Left lung (tissue), 10 donors: ENCODE data around the gene RBM33. TPM values are rescaled to one million over a fixed set of nuclear protein-coding genes. Genes with fewer than 3 reads are reported as not detected.

Experiments
- ATAC-seq: fragments of 200-7000 bp; cut with Tn5 transposase; one replicate; pipeline ENCODE4 v1.9.1; 2020; ENCODE audit warnings: moderate library complexity
- DNase-seq, 4 donors: peaks; one replicate each; pipeline ENCODE4 v3.0.0-alpha.2; 2013 to 2020
- H3K27ac ChIP-seq, 2 donors: fragments of 200-600 bp; sonication (generic) in 1 of 2; one replicate each; pipeline versions ENCODE4 v1.5.0 to v1.8.0; 2020 to 2021
- H3K27me3 ChIP-seq, 2 donors: fragments of 200-600 bp; sonication (generic) in 1 of 2; one replicate each; pipeline versions ENCODE4 v1.5.0 to v1.8.0; 2020 to 2021
- H3K36me3 ChIP-seq, 2 donors: fragments of 200-600 bp; sonication (generic) in 1 of 2; one replicate each; pipeline versions ENCODE4 v1.5.0 to v1.8.0; 2020 to 2021
- H3K4me1 ChIP-seq, 2 donors: fragments of 200-600 bp; one replicate each; pipeline ENCODE4 v1.8.0; 2021
- H3K4me3 ChIP-seq, 2 donors: fragments of 200-600 bp; sonication (generic) in 1 of 2; one replicate each; pipeline versions ENCODE4 v1.5.0 to v1.8.0; 2020 to 2021; ENCODE audit warnings: mild to moderate bottlenecking in 1 of 2
- H3K9me3 ChIP-seq, 2 donors: fragments of 200-600 bp; sonication (generic) in 1 of 2; one replicate each; pipeline versions ENCODE4 v1.5.0 to v1.8.0; 2020 to 2021
- intact Hi-C, 2 donors: fragments of 100-400 bp; cut with DNase I; formaldehyde crosslinking; loops; one replicate each; pipeline versions ENCODE4 v1.11.2 to v1.14.2; 2022
- polyA plus RNA-seq, 6 donors: library from polyadenylated mRNA; unstranded; fragments of 120-200 nt; gene quantifications; one replicate each; pipeline ENCODE4 v1.2.1, GENCODE V29; 2013; ENCODE audit not compliant: insufficient read length in 6 of 6
- total RNA-seq, 2 donors: library from RNA; stranded (reverse); fragmentation: NEBNext Ultra II Directional; extraction: Animal tissue kit (Norgen Biotek cat#: 25700); gene quantifications; one replicate each; pipeline ENCODE4 v1.2.1, GENCODE V29; 2021
- TF ChIP-seq, protein P1 (sequence below), 2 donors: fragments of 200-600 bp; sonication (generic) in 1 of 2; IDR thresholded peaks; one replicate each; pipeline versions ENCODE4 v1.5.0 to v1.8.0; 2021; ENCODE audit warnings: antibody characterized with exemption in 2 of 2
- donor health status: DM: no; HTN: yes; CAD: no.
- donor health status: DM: no; HTN: no; CAD: no.

Gene RBM33
- total and polyA plus RNA-seq, 8 donors = 35.2 to 56.4 (median 45.0) TPM

DNA sequence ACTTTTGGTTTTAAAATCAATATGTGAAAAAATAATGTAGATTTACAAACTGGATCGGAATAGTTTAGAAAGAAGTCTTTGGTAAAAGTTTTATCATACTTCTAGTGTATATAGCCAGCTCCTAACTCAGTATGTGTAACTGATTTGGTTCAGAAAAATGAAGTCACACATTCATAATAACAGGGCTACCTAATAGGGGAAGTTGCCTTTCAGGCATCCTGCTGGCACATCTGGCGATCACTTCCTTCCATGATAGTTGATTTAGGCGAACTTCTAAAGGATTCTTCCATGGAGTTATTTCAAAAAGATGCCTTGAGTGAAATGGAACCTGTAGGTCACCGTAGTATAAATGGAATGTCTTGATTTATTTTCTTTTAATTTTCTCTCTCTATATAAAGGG, 98.7 kb downstream of the RBM33 start:
- Histone ChIP-seq H3K27me3 (no peaks in the 10 kb centered on the region), H3K4me3 (no peak overlapping the region), H3K27ac (no peak overlapping the region), H3K4me1 (no peaks in the 10 kb centered on the region), H3K36me3 (peaks cover 0 to 90% of the 10 kb centered on the region in 2 donors), H3K9me3 (no peaks in the 10 kb centered on the region)
- TF ChIP-seq, protein P1, sequence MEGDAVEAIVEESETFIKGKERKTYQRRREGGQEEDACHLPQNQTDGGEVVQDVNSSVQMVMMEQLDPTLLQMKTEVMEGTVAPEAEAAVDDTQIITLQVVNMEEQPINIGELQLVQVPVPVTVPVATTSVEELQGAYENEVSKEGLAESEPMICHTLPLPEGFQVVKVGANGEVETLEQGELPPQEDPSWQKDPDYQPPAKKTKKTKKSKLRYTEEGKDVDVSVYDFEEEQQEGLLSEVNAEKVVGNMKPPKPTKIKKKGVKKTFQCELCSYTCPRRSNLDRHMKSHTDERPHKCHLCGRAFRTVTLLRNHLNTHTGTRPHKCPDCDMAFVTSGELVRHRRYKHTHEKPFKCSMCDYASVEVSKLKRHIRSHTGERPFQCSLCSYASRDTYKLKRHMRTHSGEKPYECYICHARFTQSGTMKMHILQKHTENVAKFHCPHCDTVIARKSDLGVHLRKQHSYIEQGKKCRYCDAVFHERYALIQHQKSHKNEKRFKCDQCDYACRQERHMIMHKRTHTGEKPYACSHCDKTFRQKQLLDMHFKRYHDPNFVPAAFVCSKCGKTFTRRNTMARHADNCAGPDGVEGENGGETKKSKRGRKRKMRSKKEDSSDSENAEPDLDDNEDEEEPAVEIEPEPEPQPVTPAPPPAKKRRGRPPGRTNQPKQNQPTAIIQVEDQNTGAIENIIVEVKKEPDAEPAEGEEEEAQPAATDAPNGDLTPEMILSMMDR (IDR thresholded peaks at IDR 0.05) = no peak
- ATAC-seq (no peak), DNase-seq (no peak)
- intact Hi-C loops = no loop called here

DNA sequence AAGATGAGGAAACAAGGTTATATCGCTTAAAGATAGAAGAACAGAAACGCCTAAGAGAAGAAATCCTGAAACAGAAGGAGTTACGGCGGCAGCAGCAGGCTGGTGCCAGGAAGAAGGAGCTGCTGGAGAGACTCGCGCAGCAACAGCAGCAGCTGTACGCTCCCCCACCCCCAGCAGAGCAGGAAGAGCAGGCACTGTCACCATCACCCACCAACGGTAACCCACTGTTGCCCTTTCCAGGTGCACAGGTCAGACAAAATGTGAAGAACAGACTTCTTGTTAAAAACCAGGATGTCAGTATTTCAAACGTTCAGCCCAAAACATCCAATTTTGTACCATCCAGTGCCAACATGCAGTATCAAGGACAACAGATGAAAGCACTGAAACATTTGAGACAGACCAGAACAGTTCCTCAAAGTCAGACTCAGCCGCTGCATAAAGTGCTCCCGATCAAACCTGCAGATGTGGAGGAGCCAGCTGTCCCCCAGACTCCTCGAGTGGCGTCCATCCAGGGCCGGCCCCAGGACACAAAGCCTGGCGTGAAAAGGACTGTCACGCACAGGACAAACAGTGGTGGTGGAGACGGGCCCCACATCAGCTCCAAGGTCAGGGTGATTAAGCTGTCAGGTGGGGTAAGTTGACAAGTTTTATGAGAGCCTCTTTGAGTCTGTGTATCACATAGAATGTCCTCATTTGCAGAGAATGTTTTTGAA, 100.7 kb downstream of the RBM33 start:
- H3K27me3 ChIP-seq = no peaks in the 10 kb centered on the region
- TF ChIP-seq, protein P1 (IDR thresholded peaks at IDR 0.05) = no peak
- intact Hi-C loops = no loop called here
- no peaks in the 10 kb centered on the region for H3K4me1 ChIP-seq
- DNase-seq (no peak), ATAC-seq (no peak)
- no peaks in the 10 kb centered on the region for H3K9me3 ChIP-seq
- peaks cover 0 to 72% of the 10 kb centered on the region in 2 donors for H3K36me3 ChIP-seq
- H3K4me3 ChIP-seq = no peak overlapping the region
- H3K27ac ChIP-seq = no peak overlapping the region

DNA sequence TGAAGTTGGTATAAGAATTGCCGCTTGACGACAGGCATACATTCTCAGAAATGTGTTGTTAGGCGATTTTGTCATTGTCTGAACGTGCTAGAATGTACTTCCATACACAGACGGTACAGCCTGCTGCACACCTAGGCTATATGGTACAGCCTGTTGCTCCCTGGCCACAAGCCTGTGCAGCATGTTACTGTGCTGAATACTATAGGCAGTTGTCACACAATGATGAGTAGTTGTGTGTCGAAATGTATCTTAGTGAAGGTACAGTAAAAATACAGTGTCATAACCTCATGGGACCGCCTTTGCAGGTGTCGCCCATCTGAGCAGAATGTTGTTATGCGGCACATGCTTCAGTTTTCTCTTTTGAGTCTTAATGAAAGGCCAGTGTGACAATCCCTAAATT, 101.3 kb downstream of the RBM33 start:
- ATAC-seq (no peak), DNase-seq (no peak)
- TF ChIP-seq, protein P1 (IDR thresholded peaks at IDR 0.05) = no peak
- intact Hi-C loops = no loop called here
- no peaks in the 10 kb centered on the region for H3K9me3 ChIP-seq
- H3K36me3 ChIP-seq = peaks cover 0 to 66% of the 10 kb centered on the region in 2 donors
- no peaks in the 10 kb centered on the region for H3K27me3 ChIP-seq
- H3K4me3 ChIP-seq = no peak overlapping the region
- no peak overlapping the region for H3K27ac ChIP-seq
- peaks cover 0 to 2% of the 10 kb centered on the region in 2 donors for H3K4me1 ChIP-seq

DNA sequence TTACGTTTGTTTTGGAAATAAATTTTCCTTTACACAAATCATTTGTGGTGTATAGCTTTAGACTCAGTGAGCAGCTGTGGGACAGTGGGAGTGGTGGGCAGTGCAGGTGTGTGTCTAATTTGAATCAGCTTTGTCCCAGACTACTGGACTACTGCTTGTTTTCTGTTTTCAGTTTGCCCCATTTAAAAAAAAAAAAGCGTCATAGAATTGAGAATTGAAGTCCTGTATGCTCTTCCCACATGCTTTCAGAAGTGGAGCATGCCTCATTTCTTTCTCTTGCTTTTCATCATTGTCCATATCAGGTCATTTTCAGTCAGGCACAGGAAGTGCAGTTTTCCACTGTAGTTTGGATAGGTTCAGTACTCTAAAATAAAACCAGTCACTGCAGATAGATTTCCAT, 101.7 kb downstream of the RBM33 start:
- no peak overlapping the region for H3K4me3 ChIP-seq
- no peaks in the 10 kb centered on the region for H3K27me3 ChIP-seq
- peaks cover 0 to 7% of the 10 kb centered on the region in 2 donors for H3K4me1 ChIP-seq
- intact Hi-C loops = no loop called here
- ATAC-seq = no peak
- no peaks in the 10 kb centered on the region for H3K9me3 ChIP-seq
- no peak for DNase-seq
- peaks cover 0 to 62% of the 10 kb centered on the region in 2 donors for H3K36me3 ChIP-seq
- TF ChIP-seq, protein P1 (IDR thresholded peaks at IDR 0.05) = no peak
- no peak overlapping the region for H3K27ac ChIP-seq

DNA sequence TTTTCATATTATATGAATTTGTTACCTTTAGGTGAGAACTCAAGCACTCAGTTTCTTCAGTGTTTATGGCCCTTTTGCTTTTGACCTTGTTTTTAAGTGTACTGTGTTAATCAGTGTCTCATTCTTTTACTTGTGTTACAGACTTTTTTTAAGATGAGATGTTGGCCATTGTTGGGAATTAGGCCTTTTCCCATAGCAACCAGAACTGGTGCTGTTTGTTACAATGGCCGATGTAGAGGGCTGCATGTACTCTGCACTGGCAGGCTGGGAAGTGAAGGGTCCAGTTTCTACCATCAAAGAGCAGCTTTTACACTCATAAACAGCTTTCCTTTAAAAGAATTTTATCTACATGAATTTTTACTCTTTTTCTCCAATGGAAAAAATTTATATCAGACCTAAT, 102.7 kb downstream of the RBM33 start:
- intact Hi-C loops = no loop called here

More for the DNA sequence above, 102.7 kb downstream of the RBM33 start:
- Histone ChIP-seq H3K36me3 (peaks cover 0 to 51% of the 10 kb centered on the region in 2 donors), H3K4me3 (no peak overlapping the region), H3K27ac (no peak overlapping the region), H3K9me3 (no peaks in the 10 kb centered on the region), H3K27me3 (no peaks in the 10 kb centered on the region), H3K4me1 (peaks cover 1 to 13% of the 10 kb centered on the region in 2 donors)
- TF ChIP-seq, protein P1 (IDR thresholded peaks at IDR 0.05) = no peak
- DNase-seq = no peak
- ATAC-seq = no peak
